Measurements from ENCODE around the gene RPS6KA5.

The RPS6KA5 gene

DNA sequence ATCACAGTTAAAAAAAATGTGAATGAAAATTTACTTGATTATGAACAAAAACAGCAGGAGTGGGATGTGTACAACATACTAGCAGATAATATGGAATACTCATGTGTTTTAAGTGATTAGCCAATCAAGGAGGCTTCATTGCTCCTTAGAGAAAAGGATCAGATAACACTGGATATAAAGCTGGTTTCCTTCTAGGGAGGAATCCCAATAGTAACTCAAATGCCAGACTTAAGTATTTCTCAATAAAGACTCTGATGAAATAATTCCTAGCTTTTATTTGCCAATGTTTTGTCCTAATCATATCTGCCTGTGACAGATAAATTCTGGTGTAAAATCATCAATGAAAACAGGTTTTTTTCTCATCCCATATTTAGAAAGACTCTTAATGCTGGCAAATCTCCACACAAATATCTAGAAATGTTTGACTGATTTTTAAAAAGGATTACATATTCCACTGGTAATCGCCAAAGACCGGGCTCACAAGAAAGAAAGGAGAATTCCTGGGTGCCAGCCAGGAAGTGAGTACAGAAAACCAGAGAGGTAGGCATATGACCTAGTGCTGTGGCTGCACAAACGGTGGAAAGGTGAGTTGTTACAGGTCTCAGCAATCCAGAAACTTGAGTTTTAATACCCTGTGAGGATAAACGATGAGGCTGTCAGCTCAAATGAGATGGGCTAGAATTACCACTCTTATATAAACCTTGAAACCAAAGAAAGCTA lies 135.7 kb downstream of the RPS6KA5 start:
- Histone ChIP-seq H3K9me3 (ENCODE audit: control insufficient read depth in 1 of 2, low read length in 2 of 2) (no peaks in the 10 kb centered on the region), H3K27ac (ENCODE audit: low read depth, low read length) (no peak overlapping the region), H3K4me3 (ENCODE audit: low read depth in 1 of 2, low read length in 2 of 2) (no peak overlapping the region), H3K9ac (ENCODE audit: low read depth in 1 of 2, low read length in 2 of 2) (no peak overlapping the region), H3K36me3 (ENCODE audit: control insufficient read depth in 1 of 2, insufficient read depth in 2 of 2, low read length in 2 of 2) (no peaks in the 10 kb centered on the region), H3K4me1 (ENCODE audit: control insufficient read depth in 1 of 2, insufficient read depth in 2 of 2, low read length in 2 of 2) (no peaks in the 10 kb centered on the region), H3K27me3 (ENCODE audit: control insufficient read depth in 1 of 2, insufficient read depth in 2 of 2, low read length in 2 of 2) (no peaks in the 10 kb centered on the region)

DNA sequence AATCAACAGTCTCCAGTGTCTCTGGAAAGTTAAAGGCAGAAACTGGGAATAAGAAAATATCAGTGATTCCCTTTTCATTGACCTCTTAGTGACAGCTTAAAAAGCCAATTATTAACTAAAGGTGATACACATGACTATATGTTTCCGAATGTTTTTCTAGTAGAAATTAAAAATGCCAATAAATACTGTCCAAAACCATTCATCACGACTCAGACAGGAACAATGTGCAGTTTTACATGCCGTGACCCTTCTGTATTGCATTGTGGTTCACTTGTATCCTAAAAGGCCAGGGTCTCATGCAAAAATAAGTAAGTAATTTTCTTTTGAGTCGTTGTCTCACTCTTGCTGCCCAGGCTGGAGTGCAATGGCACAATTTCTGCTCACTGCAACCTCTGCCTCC lies 138.3 kb downstream of the RPS6KA5 start:
- no peak overlapping the region for H3K9ac ChIP-seq (ENCODE audit: low read depth in 1 of 2, low read length in 2 of 2)
- H3K36me3 ChIP-seq (ENCODE audit: control insufficient read depth in 1 of 2, insufficient read depth in 2 of 2, low read length in 2 of 2) = peaks cover 3 to 4% of the 10 kb centered on the region in 2 donors
- H3K27ac ChIP-seq (ENCODE audit: low read depth, low read length) = no peak overlapping the region
- H3K4me1 ChIP-seq (ENCODE audit: control insufficient read depth in 1 of 2, insufficient read depth in 2 of 2, low read length in 2 of 2) = no peaks in the 10 kb centered on the region
- H3K27me3 ChIP-seq (ENCODE audit: control insufficient read depth in 1 of 2, insufficient read depth in 2 of 2, low read length in 2 of 2) = no peaks in the 10 kb centered on the region
- no peak overlapping the region for H3K4me3 ChIP-seq (ENCODE audit: low read depth in 1 of 2, low read length in 2 of 2)
- no peaks in the 10 kb centered on the region for H3K9me3 ChIP-seq (ENCODE audit: control insufficient read depth in 1 of 2, low read length in 2 of 2)

DNA sequence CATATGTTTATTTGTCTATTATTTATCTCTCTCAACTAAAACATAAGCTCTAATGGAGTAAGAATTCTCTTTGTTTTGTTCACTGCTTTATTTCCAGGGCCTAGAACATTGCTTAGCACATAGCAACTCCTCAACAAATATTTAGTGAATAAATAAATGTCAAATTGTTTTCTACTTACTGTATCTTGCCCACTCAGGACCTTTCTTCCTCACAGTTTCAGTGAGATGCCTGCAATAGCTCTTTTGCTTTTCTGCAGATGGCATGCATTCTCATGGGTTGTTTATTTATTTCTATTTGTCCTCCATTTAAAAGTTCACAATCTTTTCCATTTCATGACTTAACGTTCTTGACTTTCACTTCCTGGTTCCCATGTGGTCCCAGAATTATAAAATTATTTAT lies 149.3 kb downstream of the RPS6KA5 start:
- no peak overlapping the region for H3K4me3 ChIP-seq (ENCODE audit: low read depth in 1 of 2, low read length in 2 of 2)
- no peaks in the 10 kb centered on the region for H3K27me3 ChIP-seq (ENCODE audit: control insufficient read depth in 1 of 2, insufficient read depth in 2 of 2, low read length in 2 of 2)
- H3K36me3 ChIP-seq (ENCODE audit: control insufficient read depth in 1 of 2, insufficient read depth in 2 of 2, low read length in 2 of 2) = peaks cover 0 to 5% of the 10 kb centered on the region in 2 donors
- no peaks in the 10 kb centered on the region for H3K9me3 ChIP-seq (ENCODE audit: control insufficient read depth in 1 of 2, low read length in 2 of 2)
- H3K9ac ChIP-seq (ENCODE audit: low read depth in 1 of 2, low read length in 2 of 2) = no peak overlapping the region
- no peaks in the 10 kb centered on the region for H3K4me1 ChIP-seq (ENCODE audit: control insufficient read depth in 1 of 2, insufficient read depth in 2 of 2, low read length in 2 of 2)
- no peak overlapping the region for H3K27ac ChIP-seq (ENCODE audit: low read depth, low read length)

DNA sequence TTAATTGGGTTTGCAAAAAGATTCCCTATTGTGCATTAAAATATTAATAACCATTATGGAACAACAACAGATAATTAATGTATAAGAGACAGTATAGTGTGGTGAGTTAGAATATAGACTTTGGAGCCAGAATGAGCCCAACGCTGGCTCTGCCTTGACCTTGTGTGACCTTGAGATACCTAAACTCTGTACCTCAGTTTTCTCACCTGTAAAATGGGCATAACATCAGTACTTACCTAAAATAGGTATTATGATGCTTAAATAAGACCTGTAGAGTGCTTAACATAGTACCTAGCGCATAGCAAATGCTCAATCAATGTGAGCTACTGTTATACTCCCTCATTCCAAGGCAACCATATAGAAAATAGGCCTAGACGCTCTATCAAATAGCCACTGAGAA lies 153.3 kb downstream of the RPS6KA5 start:
- H3K9ac ChIP-seq (ENCODE audit: low read depth in 1 of 2, low read length in 2 of 2) = no peak overlapping the region
- H3K9me3 ChIP-seq (ENCODE audit: control insufficient read depth in 1 of 2, low read length in 2 of 2) = no peaks in the 10 kb centered on the region
- H3K36me3 ChIP-seq (ENCODE audit: control insufficient read depth in 1 of 2, insufficient read depth in 2 of 2, low read length in 2 of 2) = peaks cover 4 to 5% of the 10 kb centered on the region in 2 donors
- H3K4me3 ChIP-seq (ENCODE audit: low read depth in 1 of 2, low read length in 2 of 2) = no peak overlapping the region
- no peak overlapping the region for H3K27ac ChIP-seq (ENCODE audit: low read depth, low read length)
- no peaks in the 10 kb centered on the region for H3K27me3 ChIP-seq (ENCODE audit: control insufficient read depth in 1 of 2, insufficient read depth in 2 of 2, low read length in 2 of 2)
- H3K4me1 ChIP-seq (ENCODE audit: control insufficient read depth in 1 of 2, insufficient read depth in 2 of 2, low read length in 2 of 2) = no peaks in the 10 kb centered on the region

DNA sequence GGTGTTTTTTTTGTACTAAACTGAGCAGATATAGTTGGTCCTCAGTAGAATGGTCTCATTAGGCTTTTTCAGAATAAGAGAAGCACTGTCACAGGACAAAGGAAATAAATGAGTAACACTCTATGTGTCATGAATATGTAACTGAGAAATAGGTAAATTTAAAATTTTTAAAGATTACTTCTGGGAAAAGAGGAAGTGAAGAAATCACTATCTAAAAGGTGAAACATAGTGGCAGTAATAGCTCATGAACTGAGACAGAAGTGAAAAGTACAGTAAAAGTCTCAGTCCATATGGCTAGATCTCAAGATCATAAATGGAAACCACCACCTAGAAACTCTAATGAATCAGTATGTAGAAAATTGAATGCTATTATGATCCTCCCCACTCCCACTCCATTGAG lies 154.9 kb downstream of the RPS6KA5 start:
- H3K4me3 ChIP-seq (ENCODE audit: low read depth in 1 of 2, low read length in 2 of 2) = no peak overlapping the region
- no peaks in the 10 kb centered on the region for H3K4me1 ChIP-seq (ENCODE audit: control insufficient read depth in 1 of 2, insufficient read depth in 2 of 2, low read length in 2 of 2)
- H3K36me3 ChIP-seq (ENCODE audit: control insufficient read depth in 1 of 2, insufficient read depth in 2 of 2, low read length in 2 of 2) = peaks cover 4 to 5% of the 10 kb centered on the region in 2 donors
- no peak overlapping the region for H3K27ac ChIP-seq (ENCODE audit: low read depth, low read length)
- H3K27me3 ChIP-seq (ENCODE audit: control insufficient read depth in 1 of 2, insufficient read depth in 2 of 2, low read length in 2 of 2) = no peaks in the 10 kb centered on the region
- no peak overlapping the region for H3K9ac ChIP-seq (ENCODE audit: low read depth in 1 of 2, low read length in 2 of 2)
- no peaks in the 10 kb centered on the region for H3K9me3 ChIP-seq (ENCODE audit: control insufficient read depth in 1 of 2, low read length in 2 of 2)

DNA sequence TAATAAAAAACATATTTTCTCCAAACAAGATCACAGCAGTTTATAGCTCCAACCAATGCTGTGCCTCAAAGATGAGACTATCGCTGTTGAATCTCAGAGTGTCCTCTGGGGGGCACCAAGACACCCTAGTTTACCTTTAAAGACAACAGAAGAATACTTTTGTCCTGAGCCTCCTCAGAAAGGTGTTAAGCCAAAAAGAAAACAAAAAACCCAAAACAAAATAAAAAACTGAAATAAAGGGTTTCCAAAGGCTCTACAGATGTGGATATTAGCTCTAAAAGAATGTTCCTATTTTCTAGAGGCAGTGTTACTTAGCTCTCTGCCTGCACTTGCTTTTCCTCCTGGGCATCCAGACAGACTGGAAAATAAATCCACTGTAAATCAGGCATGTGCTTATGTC lies 157.3 kb downstream of the RPS6KA5 start:
- Histone ChIP-seq H3K36me3 (ENCODE audit: control insufficient read depth in 1 of 2, insufficient read depth in 2 of 2, low read length in 2 of 2) (peaks cover 9 to 15% of the 10 kb centered on the region in 2 donors), H3K4me3 (ENCODE audit: low read depth in 1 of 2, low read length in 2 of 2) (no peak overlapping the region), H3K27me3 (ENCODE audit: control insufficient read depth in 1 of 2, insufficient read depth in 2 of 2, low read length in 2 of 2) (no peaks in the 10 kb centered on the region), H3K4me1 (ENCODE audit: control insufficient read depth in 1 of 2, insufficient read depth in 2 of 2, low read length in 2 of 2) (no peaks in the 10 kb centered on the region), H3K27ac (ENCODE audit: low read depth, low read length) (no peak overlapping the region), H3K9me3 (ENCODE audit: control insufficient read depth in 1 of 2, low read length in 2 of 2) (no peaks in the 10 kb centered on the region), H3K9ac (ENCODE audit: low read depth in 1 of 2, low read length in 2 of 2) (no peak overlapping the region)

DNA sequence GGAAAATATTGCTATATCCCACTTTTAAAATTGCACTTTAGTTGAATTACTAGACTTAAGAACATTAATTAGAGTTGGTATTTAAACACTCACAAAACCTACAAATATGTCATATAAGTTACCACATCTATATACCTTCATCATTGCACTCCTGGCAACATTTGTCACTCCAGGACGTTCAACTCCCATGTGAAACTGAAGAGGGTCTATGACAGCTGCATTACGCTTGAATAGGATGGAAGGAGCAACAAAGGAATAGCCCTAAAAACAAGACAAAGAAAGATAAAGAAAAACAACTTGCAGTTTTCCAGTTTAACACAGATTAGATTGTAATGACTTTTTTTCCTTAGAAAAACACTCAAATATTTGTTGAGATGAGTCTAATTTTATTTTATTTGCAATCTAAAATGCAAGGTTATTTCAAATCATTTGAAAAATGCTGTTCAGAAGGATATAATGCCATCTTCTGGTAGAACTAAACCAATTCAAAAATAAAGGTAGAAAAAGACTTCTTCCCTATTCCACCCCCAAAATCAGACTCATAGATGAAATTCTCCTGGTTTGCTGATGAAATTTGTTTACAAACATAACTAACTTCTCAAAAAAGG lies 159.9 kb downstream of the RPS6KA5 start:
- Histone ChIP-seq H3K36me3 (ENCODE audit: control insufficient read depth in 1 of 2, insufficient read depth in 2 of 2, low read length in 2 of 2) (peaks cover 11 to 21% of the 10 kb centered on the region in 2 donors), H3K4me1 (ENCODE audit: control insufficient read depth in 1 of 2, insufficient read depth in 2 of 2, low read length in 2 of 2) (peaks cover 0 to 6% of the 10 kb centered on the region in 2 donors), H3K27me3 (ENCODE audit: control insufficient read depth in 1 of 2, insufficient read depth in 2 of 2, low read length in 2 of 2) (no peaks in the 10 kb centered on the region), H3K4me3 (ENCODE audit: low read depth in 1 of 2, low read length in 2 of 2) (no peak overlapping the region), H3K27ac (ENCODE audit: low read depth, low read length) (no peak overlapping the region), H3K9ac (ENCODE audit: low read depth in 1 of 2, low read length in 2 of 2) (no peak overlapping the region), H3K9me3 (ENCODE audit: control insufficient read depth in 1 of 2, low read length in 2 of 2) (no peaks in the 10 kb centered on the region)

DNA sequence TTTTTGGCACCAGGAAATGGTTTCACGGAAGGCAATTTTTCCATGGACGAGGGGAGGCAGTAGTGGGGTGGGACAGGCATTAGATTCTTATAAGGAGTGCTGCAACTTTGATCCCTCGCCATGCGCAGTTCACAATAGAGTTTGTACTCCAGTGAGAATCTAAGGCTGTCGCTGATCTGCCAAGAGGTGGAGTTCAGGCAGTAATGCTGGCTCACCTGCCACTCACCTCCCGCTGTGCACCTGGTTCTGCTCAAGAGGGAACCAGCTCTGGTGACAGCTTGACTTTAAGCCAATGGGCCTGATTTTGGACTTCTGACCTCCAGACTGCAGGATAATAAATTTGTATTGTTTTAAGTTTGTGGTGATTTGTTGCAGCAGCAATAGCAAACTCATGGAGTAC lies 163.4 kb downstream of the RPS6KA5 start:
- Histone ChIP-seq H3K9me3 (ENCODE audit: control insufficient read depth in 1 of 2, low read length in 2 of 2) (no peaks in the 10 kb centered on the region), H3K9ac (ENCODE audit: low read depth in 1 of 2, low read length in 2 of 2) (no peak overlapping the region), H3K4me1 (ENCODE audit: control insufficient read depth in 1 of 2, insufficient read depth in 2 of 2, low read length in 2 of 2) (peaks cover 0 to 6% of the 10 kb centered on the region in 2 donors), H3K27ac (ENCODE audit: low read depth, low read length) (no peak overlapping the region), H3K27me3 (ENCODE audit: control insufficient read depth in 1 of 2, insufficient read depth in 2 of 2, low read length in 2 of 2) (no peaks in the 10 kb centered on the region), H3K4me3 (ENCODE audit: low read depth in 1 of 2, low read length in 2 of 2) (no peak overlapping the region), H3K36me3 (ENCODE audit: control insufficient read depth in 1 of 2, insufficient read depth in 2 of 2, low read length in 2 of 2) (peaks cover 11 to 21% of the 10 kb centered on the region in 2 donors)

DNA sequence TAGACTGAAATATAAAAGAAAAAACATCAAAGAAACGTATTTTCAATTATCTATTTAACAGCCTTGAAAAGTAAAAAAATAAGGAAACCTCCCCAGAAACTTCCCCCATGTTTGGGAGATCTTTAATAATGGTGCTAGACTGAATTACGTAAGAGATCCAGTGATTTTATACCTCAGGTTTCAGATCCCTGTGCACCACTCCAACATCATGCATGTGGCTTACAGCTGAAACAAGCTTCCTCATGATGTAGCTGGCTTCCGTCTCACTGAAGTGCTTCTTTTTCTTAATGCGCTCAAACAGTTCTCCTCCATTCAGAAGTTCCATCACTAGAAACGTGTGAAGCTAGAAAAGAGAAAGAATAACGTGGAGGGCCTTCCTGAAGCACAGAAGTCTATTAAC lies 166.2 kb downstream of the RPS6KA5 start:
- H3K9ac ChIP-seq (ENCODE audit: low read depth in 1 of 2, low read length in 2 of 2) = no peak overlapping the region
- H3K4me1 ChIP-seq (ENCODE audit: control insufficient read depth in 1 of 2, insufficient read depth in 2 of 2, low read length in 2 of 2) = peaks cover 0 to 6% of the 10 kb centered on the region in 2 donors
- H3K4me3 ChIP-seq (ENCODE audit: low read depth in 1 of 2, low read length in 2 of 2) = no peak overlapping the region
- H3K27me3 ChIP-seq (ENCODE audit: control insufficient read depth in 1 of 2, insufficient read depth in 2 of 2, low read length in 2 of 2) = no peaks in the 10 kb centered on the region
- no peaks in the 10 kb centered on the region for H3K9me3 ChIP-seq (ENCODE audit: control insufficient read depth in 1 of 2, low read length in 2 of 2)
- H3K27ac ChIP-seq (ENCODE audit: low read depth, low read length) = no peak overlapping the region
- peaks cover 11 to 21% of the 10 kb centered on the region in 2 donors for H3K36me3 ChIP-seq (ENCODE audit: control insufficient read depth in 1 of 2, insufficient read depth in 2 of 2, low read length in 2 of 2)

DNA sequence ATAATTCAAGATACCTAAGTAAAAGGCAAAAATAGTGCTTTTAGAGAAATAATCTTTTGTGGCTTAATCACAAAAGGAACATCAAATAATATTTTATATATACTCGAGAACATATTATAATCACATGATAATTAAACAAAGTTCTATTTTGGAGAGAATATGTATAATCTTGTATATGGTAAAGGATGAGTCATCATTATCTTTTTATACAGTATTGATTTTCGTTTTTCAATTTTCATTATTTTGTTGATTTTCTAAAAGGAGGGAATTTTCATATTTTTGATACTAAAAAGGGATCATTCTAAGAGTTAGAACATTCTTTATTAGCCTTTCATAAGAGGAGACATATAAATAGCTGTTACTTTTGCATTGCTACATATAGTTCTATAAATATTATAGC lies 166.9 kb downstream of the RPS6KA5 start:
- no peak overlapping the region for H3K9ac ChIP-seq (ENCODE audit: low read depth in 1 of 2, low read length in 2 of 2)
- peaks cover 6 to 14% of the 10 kb centered on the region in 2 donors for H3K36me3 ChIP-seq (ENCODE audit: control insufficient read depth in 1 of 2, insufficient read depth in 2 of 2, low read length in 2 of 2)
- H3K9me3 ChIP-seq (ENCODE audit: control insufficient read depth in 1 of 2, low read length in 2 of 2) = no peaks in the 10 kb centered on the region
- H3K4me3 ChIP-seq (ENCODE audit: low read depth in 1 of 2, low read length in 2 of 2) = no peak overlapping the region
- no peaks in the 10 kb centered on the region for H3K27me3 ChIP-seq (ENCODE audit: control insufficient read depth in 1 of 2, insufficient read depth in 2 of 2, low read length in 2 of 2)
- peaks cover 0 to 6% of the 10 kb centered on the region in 2 donors for H3K4me1 ChIP-seq (ENCODE audit: control insufficient read depth in 1 of 2, insufficient read depth in 2 of 2, low read length in 2 of 2)
- H3K27ac ChIP-seq (ENCODE audit: low read depth, low read length) = no peak overlapping the region

Data from duodenal mucosa (tissue), 2 donors.